Liver (tissue), 9 donors: ENCODE measurements around the gene DNAJC25. TPM values are rescaled to one million over a fixed set of nuclear protein-coding genes. Genes with fewer than 3 reads are reported as not detected.
A peak's percentile ranks its signal among the peaks of the same experiment; 100 is the strongest.

ENCODE experiments used
- DNase-seq: peaks from one replicate; pipeline ENCODE4 v3.0.0-alpha.2; 2017; ENCODE audit warnings: low spot score
- H3K27ac ChIP-seq, 2 donors: one replicate each; pipeline ENCODE4 v1.7.0; 2013; ENCODE audit warnings: inconsistent platforms in 2 of 2, low read length in 2 of 2, control low read depth in 1 of 2, low read depth in 1 of 2, mild to moderate bottlenecking in 1 of 2
- H3K27me3 ChIP-seq, 4 donors: one replicate each; pipeline versions ENCODE4 v1.6.1 to v1.7.0; 2013; ENCODE audit warnings: low read length in 3 of 4, inconsistent platforms in 1 of 4, mild to moderate bottlenecking in 1 of 4, moderate library complexity in 1 of 4; ENCODE audit not compliant: control insufficient read depth in 4 of 4, insufficient read depth in 4 of 4
- H3K36me3 ChIP-seq, 4 donors: one replicate each; pipeline versions ENCODE4 v1.6.1 to v1.7.0; 2013; ENCODE audit warnings: low read length in 3 of 4, mild to moderate bottlenecking in 3 of 4, low read depth in 1 of 4, moderate library complexity in 1 of 4; ENCODE audit not compliant: control insufficient read depth in 4 of 4, insufficient read depth in 3 of 4
- H3K4me1 ChIP-seq, 4 donors: one replicate each; pipeline versions ENCODE4 v1.6.1 to v1.7.0; 2013; ENCODE audit warnings: low read length in 3 of 4, mild to moderate bottlenecking in 3 of 4, moderate library complexity in 1 of 4; ENCODE audit not compliant: control insufficient read depth in 4 of 4, insufficient read depth in 4 of 4
- H3K4me3 ChIP-seq, 3 donors: one replicate each; pipeline versions ENCODE4 v1.6.1 to v1.7.0; 2013; ENCODE audit warnings: low read length in 3 of 3, control low read depth in 1 of 3, low read depth in 1 of 3, mild to moderate bottlenecking in 1 of 3
- H3K9ac ChIP-seq, 2 donors: one replicate each; pipeline ENCODE4 v1.7.0; 2013; ENCODE audit warnings: low read length in 2 of 2, mild to moderate bottlenecking in 2 of 2, moderate library complexity in 2 of 2, control low read depth in 1 of 2, low read depth in 1 of 2
- H3K9me3 ChIP-seq, 4 donors: one replicate each; pipeline versions ENCODE4 v1.6.1 to v1.7.0; 2013; ENCODE audit warnings: low read length in 3 of 4; ENCODE audit not compliant: control insufficient read depth in 4 of 4
- EGR1 ChIP-seq, 2 donors: IDR thresholded peaks; 2 replicates each; pipeline ENCODE4 v1.6.1; 2016 to 2018; ENCODE audit warnings: antibody characterized with exemption in 2 of 2, low read depth in 2 of 2
- GABPA ChIP-seq, 2 donors: IDR thresholded peaks in 1 of 2; conservative IDR thresholded peaks in 1 of 2; 2 replicates each; pipeline ENCODE4 v1.6.1; 2016; ENCODE audit warnings: antibody characterized with exemption in 2 of 2, mild to moderate bottlenecking in 1 of 2, moderate library complexity in 1 of 2
- HNF4A ChIP-seq, 2 donors: conservative IDR thresholded peaks; 2 replicates each; pipeline ENCODE4 v1.6.1; 2016; ENCODE audit warnings: antibody characterized with exemption in 2 of 2, mild to moderate bottlenecking in 2 of 2
- JUND ChIP-seq, 2 donors: IDR thresholded peaks; 2 replicates each; pipeline ENCODE4 v1.6.1; 2016; ENCODE audit warnings: antibody characterized with exemption in 2 of 2
- RAD21 ChIP-seq, 2 donors: IDR thresholded peaks; 2 replicates each; pipeline ENCODE4 v1.6.1; 2016; ENCODE audit warnings: antibody characterized with exemption in 2 of 2, mild to moderate bottlenecking in 2 of 2
- RXRA ChIP-seq, 2 donors: IDR thresholded peaks; 2 replicates each; pipeline ENCODE4 v1.6.1; 2017 to 2018; ENCODE audit warnings: antibody characterized with exemption in 2 of 2, mild to moderate bottlenecking in 1 of 2
- SP1 ChIP-seq: IDR thresholded peaks from 2 replicates; pipeline ENCODE4 v1.6.1; 2018; ENCODE audit warnings: antibody characterized with exemption, mild to moderate bottlenecking
- YY1 ChIP-seq: IDR thresholded peaks from 2 replicates; pipeline ENCODE4 v1.6.1; 2016; ENCODE audit warnings: antibody characterized with exemption, mild to moderate bottlenecking
- WGBS: extraction: QIAGEN DNeasy Blood & Tissue Kit; methylation state at CpG from one replicate; pipeline ENCODE4 v1.1.7; 2013; 5-methylcytosine and 5-hydroxymethylcytosine counted together
- polyA plus RNA-seq, 2 donors: library from polyadenylated mRNA; stranded (reverse) in 1 of 2; unstranded in 1 of 2; fragments of 200-250 nt in 1 of 2; fragments of >200 nt in 1 of 2; fragmentation: Nextera tagmentation in 1 of 2; extraction: Ambion mirVana in 1 of 2; gene quantifications; one replicate each; pipeline versions ENCODE4 v1.2.1 to v1.2.3, GENCODE V29; 2013 to 2015
- total RNA-seq, 2 donors: library from RNA; depleted of rRNA; stranded (reverse); fragments of >200 nt; gene quantifications; one replicate each; pipeline ENCODE4 v1.2.3, GENCODE V29; 2014
- TF ChIP-seq, protein P1 (sequence below): IDR thresholded peaks from 2 replicates; pipeline ENCODE4 v1.6.1; 2016; ENCODE audit warnings: antibody characterized with exemption
- TF ChIP-seq, protein P2 (sequence below): IDR thresholded peaks from 2 replicates; pipeline ENCODE4 v1.6.1; 2016; ENCODE audit warnings: antibody characterized with exemption
- TF ChIP-seq, protein P3 (sequence below): fragments of 150-350 bp; IDR thresholded peaks from 2 replicates; pipeline ENCODE4 v1.5.1; 2017; ENCODE audit warnings: improper control_type of control experiment, low read depth, low read length; ENCODE audit not compliant: missing input control
- TF ChIP-seq, protein P4 (sequence below): IDR thresholded peaks from 2 replicates; pipeline ENCODE4 v1.6.1; 2016; ENCODE audit warnings: antibody characterized with exemption, mild to moderate bottlenecking
- donor health status: healthy.
- donor health status: healthy.
- donor health status: healthy.
- donor health status: healthy.
- donor health status: healthy.

Gene DNAJC25
- total and polyA plus RNA-seq, 4 donors: 9.3 to 17.8 (median 15.3) TPM

DNA sequence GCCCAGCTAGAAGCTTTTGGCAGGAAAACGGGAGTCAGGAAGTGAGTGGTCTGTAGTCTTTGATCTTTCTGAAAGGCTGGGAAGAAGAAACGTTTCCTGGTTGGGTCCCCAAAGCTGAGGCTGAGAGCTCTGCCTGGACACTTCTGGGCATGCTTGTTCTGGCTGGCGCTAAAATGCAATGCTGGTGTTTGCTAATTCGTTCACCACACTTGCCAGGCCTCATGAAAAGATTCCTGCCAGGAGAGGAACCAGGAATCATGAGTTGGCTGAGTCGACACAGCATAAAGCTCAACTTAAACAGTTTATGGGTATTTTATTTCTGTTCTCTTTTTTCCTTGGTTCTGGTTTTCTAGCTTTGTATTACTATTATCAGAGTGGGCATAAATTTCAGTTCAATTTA is 21.0 kb upstream of the DNAJC25 start:
- H3K27ac ChIP-seq: peak overlapping the region; percentile 49 to 69
- TF ChIP-seq GABPA (IDR thresholded peaks at IDR 0.05 in 1 of 2, conservative IDR thresholded peaks at IDR 0.05 in 1 of 2) (no peak), HNF4A (conservative IDR thresholded peaks at IDR 0.05) (peak; percentile 19 to 49), RXRA (IDR thresholded peaks at IDR 0.05) (peak in 1 of 2 donors; percentile 28), JUND (IDR thresholded peaks at IDR 0.05) (no peak), RAD21 (IDR thresholded peaks at IDR 0.05) (peak in 1 of 2 donors; percentile 29), YY1 (peak; percentile 55), SP1 (no peak)
- TF ChIP-seq, protein P1, sequence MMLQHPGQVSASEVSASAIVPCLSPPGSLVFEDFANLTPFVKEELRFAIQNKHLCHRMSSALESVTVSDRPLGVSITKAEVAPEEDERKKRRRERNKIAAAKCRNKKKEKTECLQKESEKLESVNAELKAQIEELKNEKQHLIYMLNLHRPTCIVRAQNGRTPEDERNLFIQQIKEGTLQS: no peak
- TF ChIP-seq, protein P2, sequence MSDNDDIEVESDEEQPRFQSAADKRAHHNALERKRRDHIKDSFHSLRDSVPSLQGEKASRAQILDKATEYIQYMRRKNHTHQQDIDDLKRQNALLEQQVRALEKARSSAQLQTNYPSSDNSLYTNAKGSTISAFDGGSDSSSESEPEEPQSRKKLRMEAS: peak; percentile 53
- TF ChIP-seq, protein P3, sequence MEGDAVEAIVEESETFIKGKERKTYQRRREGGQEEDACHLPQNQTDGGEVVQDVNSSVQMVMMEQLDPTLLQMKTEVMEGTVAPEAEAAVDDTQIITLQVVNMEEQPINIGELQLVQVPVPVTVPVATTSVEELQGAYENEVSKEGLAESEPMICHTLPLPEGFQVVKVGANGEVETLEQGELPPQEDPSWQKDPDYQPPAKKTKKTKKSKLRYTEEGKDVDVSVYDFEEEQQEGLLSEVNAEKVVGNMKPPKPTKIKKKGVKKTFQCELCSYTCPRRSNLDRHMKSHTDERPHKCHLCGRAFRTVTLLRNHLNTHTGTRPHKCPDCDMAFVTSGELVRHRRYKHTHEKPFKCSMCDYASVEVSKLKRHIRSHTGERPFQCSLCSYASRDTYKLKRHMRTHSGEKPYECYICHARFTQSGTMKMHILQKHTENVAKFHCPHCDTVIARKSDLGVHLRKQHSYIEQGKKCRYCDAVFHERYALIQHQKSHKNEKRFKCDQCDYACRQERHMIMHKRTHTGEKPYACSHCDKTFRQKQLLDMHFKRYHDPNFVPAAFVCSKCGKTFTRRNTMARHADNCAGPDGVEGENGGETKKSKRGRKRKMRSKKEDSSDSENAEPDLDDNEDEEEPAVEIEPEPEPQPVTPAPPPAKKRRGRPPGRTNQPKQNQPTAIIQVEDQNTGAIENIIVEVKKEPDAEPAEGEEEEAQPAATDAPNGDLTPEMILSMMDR: no peak
- TF ChIP-seq, protein P4, sequence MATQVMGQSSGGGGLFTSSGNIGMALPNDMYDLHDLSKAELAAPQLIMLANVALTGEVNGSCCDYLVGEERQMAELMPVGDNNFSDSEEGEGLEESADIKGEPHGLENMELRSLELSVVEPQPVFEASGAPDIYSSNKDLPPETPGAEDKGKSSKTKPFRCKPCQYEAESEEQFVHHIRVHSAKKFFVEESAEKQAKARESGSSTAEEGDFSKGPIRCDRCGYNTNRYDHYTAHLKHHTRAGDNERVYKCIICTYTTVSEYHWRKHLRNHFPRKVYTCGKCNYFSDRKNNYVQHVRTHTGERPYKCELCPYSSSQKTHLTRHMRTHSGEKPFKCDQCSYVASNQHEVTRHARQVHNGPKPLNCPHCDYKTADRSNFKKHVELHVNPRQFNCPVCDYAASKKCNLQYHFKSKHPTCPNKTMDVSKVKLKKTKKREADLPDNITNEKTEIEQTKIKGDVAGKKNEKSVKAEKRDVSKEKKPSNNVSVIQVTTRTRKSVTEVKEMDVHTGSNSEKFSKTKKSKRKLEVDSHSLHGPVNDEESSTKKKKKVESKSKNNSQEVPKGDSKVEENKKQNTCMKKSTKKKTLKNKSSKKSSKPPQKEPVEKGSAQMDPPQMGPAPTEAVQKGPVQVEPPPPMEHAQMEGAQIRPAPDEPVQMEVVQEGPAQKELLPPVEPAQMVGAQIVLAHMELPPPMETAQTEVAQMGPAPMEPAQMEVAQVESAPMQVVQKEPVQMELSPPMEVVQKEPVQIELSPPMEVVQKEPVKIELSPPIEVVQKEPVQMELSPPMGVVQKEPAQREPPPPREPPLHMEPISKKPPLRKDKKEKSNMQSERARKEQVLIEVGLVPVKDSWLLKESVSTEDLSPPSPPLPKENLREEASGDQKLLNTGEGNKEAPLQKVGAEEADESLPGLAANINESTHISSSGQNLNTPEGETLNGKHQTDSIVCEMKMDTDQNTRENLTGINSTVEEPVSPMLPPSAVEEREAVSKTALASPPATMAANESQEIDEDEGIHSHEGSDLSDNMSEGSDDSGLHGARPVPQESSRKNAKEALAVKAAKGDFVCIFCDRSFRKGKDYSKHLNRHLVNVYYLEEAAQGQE: peak; percentile 15
- H3K27me3 ChIP-seq: no peaks in the 10 kb centered on the region
- no peaks in the 10 kb centered on the region for H3K36me3 ChIP-seq
- peak overlapping the region in 1 of 2 donors; percentile 61 for H3K9ac ChIP-seq
- DNase-seq: no peak
- H3K4me3 ChIP-seq: no peak overlapping the region
- peaks cover 0 to 35% (median 29%) of the 10 kb centered on the region in 4 donors for H3K4me1 ChIP-seq
- no peaks in the 10 kb centered on the region for H3K9me3 ChIP-seq
- WGBS: 29% methylated on average over 5 of the region's 5 CpGs

DNA sequence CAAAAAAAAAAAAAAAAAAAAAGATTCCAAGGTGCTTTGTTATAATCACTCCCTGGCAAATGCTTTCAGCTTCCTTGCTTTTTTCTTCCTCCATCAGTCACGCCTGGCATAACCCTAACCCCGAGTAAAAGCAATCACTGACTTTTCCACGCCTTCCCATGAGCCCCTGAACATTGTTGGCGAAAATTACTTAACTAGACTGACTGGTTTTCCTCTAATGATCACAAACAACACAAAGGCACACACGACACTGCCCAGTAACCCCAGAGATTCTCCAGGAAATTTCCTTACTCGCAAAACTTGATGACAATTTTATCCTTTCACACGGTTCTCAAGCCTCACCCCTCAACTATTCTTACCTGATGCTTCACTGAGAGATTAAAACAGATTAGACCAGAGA is 20.3 kb upstream of the DNAJC25 start:
- Histone ChIP-seq H3K27me3 (no peaks in the 10 kb centered on the region), H3K36me3 (no peaks in the 10 kb centered on the region), H3K27ac (peak overlapping the region; percentile 49 to 69), H3K4me3 (no peak overlapping the region), H3K9me3 (no peaks in the 10 kb centered on the region), H3K9ac (peak overlapping the region in 1 of 2 donors; percentile 14), H3K4me1 (peaks cover 0 to 29% (median 26%) of the 10 kb centered on the region in 4 donors)
- no peak for DNase-seq
- 79% methylated on average over 7 of the region's 7 CpGs for WGBS
- TF ChIP-seq HNF4A (conservative IDR thresholded peaks at IDR 0.05) (no peak), EGR1 (IDR thresholded peaks at IDR 0.05; ENCODE audit: low read depth in 2 of 2) (no peak)
